ENCODE measurements around the gene DSP. TPM values are rescaled to one million over a fixed set of nuclear protein-coding genes. Genes with fewer than 3 reads are reported as not detected.

The DSP gene
- total and polyA plus RNA-seq, 2 of the 13 experiments (the other 11 are each of a cell fraction or from before 2014, with no cell fraction given) = 89.8 to 117 TPM

DNA sequence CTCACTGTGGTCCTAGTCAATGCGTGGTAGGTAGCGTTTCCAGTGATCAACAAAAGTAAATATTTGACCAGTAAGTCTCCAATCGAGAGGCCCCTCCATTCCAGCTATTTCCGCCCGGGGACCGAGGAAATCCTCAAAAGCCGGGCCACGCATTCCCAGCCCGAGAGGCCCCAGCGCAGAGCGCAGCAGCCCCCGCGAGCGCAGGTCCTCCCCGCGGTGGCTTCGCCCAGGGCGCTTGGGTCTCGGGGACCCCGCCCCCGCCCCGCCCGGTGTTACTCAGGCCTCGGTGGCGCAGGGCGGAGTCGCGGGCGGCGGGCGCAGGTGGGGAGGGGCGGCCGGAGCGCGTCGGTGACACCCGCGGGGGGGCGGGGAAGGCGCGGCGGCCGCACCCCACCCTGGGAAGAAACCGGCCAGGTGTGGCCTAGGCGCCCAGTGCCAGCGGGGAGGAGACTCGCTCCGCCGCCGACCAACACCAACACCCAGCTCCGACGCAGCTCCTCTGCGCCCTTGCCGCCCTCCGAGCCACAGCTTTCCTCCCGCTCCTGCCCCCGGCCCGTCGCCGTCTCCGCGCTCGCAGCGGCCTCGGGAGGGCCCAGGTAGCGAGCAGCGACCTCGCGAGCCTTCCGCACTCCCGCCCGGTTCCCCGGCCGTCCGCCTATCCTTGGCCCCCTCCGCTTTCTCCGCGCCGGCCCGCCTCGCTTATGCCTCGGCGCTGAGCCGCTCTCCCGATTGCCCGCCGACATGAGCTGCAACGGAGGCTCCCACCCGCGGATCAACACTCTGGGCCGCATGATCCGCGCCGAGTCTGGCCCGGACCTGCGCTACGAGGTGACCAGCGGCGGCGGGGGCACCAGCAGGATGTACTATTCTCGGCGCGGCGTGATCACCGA, at the start of gene DSP (continued):
- TF ChIP-seq HNF1B (CRISPR knock-in tag; IDR thresholded peaks at IDR 0.05) (peak; percentile 94), CBX2 (IDR thresholded peaks at IDR 0.05; ENCODE audit: low read depth, low read length) (no peak), CBX2 (CRISPR knock-in tag; IDR thresholded peaks at IDR 0.05; ENCODE audit: low read depth) (no peak), FOXK2 (IDR thresholded peaks at IDR 0.05) (no peak), YY1 (IDR thresholded peaks at IDR 0.05; ENCODE audit: insufficient read depth, insufficient replicate concordance, low read depth, low read length) (peak; percentile 77), ZNF607 (CRISPR knock-in tag; IDR thresholded peaks at IDR 0.05; ENCODE audit: borderline replicate concordance) (peak; percentile 77), ZNF746 (CRISPR knock-in tag; IDR thresholded peaks at IDR 0.05) (peak; percentile 73), ZNF772 (CRISPR knock-in tag; IDR thresholded peaks at IDR 0.05) (no peak), MXD4 (CRISPR knock-in tag; IDR thresholded peaks at IDR 0.05) (peak; percentile 78), TFDP2 (CRISPR knock-in tag; IDR thresholded peaks at IDR 0.05) (no peak; the same call in 1 of the 2 replicates), GTF3A (CRISPR knock-in tag; conservative IDR thresholded peaks at IDR 0.05) (no peak), SOX6 (IDR thresholded peaks at IDR 0.05) (no peak), SOX6 (CRISPR knock-in tag; IDR thresholded peaks at IDR 0.05) (peak; percentile 96), ZFAT (CRISPR knock-in tag; conservative IDR thresholded peaks at IDR 0.05) (no peak; the same call in 1 of the 2 replicates), HOXD1 (CRISPR knock-in tag; IDR thresholded peaks at IDR 0.05) (peak; percentile 48; the same call in 1 of the 2 replicates), DNMT3B (CRISPR knock-in tag; conservative IDR thresholded peaks at IDR 0.05) (peak; percentile 10; the same call in 1 of the 2 replicates), ARID3A (IDR thresholded peaks at IDR 0.05; ENCODE audit: low read depth, low read length) (no peak; the same call in 1 of the 2 replicates), TBX3 (IDR thresholded peaks at IDR 0.05; ENCODE audit: borderline replicate concordance) (no peak), FOXM1 (CRISPR knock-in tag; IDR thresholded peaks at IDR 0.05) (peak; percentile 70; the same call in 1 of the 2 replicates)
- TF ChIP-seq, protein P1, sequence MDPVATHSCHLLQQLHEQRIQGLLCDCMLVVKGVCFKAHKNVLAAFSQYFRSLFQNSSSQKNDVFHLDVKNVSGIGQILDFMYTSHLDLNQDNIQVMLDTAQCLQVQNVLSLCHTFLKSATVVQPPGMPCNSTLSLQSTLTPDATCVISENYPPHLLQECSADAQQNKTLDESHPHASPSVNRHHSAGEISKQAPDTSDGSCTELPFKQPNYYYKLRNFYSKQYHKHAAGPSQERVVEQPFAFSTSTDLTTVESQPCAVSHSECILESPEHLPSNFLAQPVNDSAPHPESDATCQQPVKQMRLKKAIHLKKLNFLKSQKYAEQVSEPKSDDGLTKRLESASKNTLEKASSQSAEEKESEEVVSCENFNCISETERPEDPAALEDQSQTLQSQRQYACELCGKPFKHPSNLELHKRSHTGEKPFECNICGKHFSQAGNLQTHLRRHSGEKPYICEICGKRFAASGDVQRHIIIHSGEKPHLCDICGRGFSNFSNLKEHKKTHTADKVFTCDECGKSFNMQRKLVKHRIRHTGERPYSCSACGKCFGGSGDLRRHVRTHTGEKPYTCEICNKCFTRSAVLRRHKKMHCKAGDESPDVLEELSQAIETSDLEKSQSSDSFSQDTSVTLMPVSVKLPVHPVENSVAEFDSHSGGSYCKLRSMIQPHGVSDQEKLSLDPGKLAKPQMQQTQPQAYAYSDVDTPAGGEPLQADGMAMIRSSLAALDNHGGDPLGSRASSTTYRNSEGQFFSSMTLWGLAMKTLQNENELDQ (CRISPR knock-in tag; IDR thresholded peaks at IDR 0.05; ENCODE audit: borderline replicate concordance) = no peak
